Stimulated activated CD4-positive, alpha-beta T cell treated with anti-CD3 and anti-CD28 coated beads, Interleukin-4, amount 100 ng/mL, for 4 hours (primary cell): ENCODE measurements around the gene GCSAML.
"Not testable (repeated sequence)": the region's sequence is repeated elsewhere in the genome, so short reads cannot be mapped to it uniquely, and the experiment has no call there.

Source experiments
- DNase-seq, 2 experiments: peaks; one replicate each; pipeline ENCODE4 v3.0.0-alpha.2; 2020

GCSAML gene

GRCh38 chr1:247548769-247549182 is at the start of gene GCSAML:
TSS of gene GCSAML (plus strand) at chr1:247549134. CDS start at chr1:247549192, 58 bp downstream.
- DNase-seq: peak in 1 of 2 experiments; percentile 5

- no peak for DNase-seq
Measured at GRCh38 chr1:247500865-247501264, 48.1 kb upstream of the GCSAML start.

GRCh38 chr1:247506831-247507230 is 42.1 kb upstream of the GCSAML start:
- DNase-seq: no peak

- peak; percentile 8 to 13 for DNase-seq
Measured at GRCh38 chr1:247517795-247518612, 30.9 kb upstream of the GCSAML start.

- no peak for DNase-seq
Measured at GRCh38 chr1:247518613-247518891, 30.4 kb upstream of the GCSAML start.

GRCh38 chr1:247521886-247522285 is 27.0 kb upstream of the GCSAML start:
- not testable (repeated sequence) for DNase-seq

GRCh38 chr1:247528812-247529474 is 20.0 kb upstream of the GCSAML start:
- DNase-seq: no peak

- no peak for DNase-seq
Measured at GRCh38 chr1:247529771-247530355, 19.1 kb upstream of the GCSAML start.

GRCh38 chr1:247530785-247531184 is 18.1 kb upstream of the GCSAML start:
- DNase-seq: no peak

GRCh38 chr1:247531937-247532336 is 17.0 kb upstream of the GCSAML start:
- DNase-seq: no peak

GRCh38 chr1:247535402-247535801 is 13.5 kb upstream of the GCSAML start:
- DNase-seq: no peak

GRCh38 chr1:247536340-247536739 is 12.6 kb upstream of the GCSAML start, which contains the start of gene OR2C3:
TSS of gene OR2C3 (minus strand) at chr1:247536440. CDS start at chr1:247532511, 3,929 bp downstream.
- no peak for DNase-seq

- no peak for DNase-seq
Measured at GRCh38 chr1:247538561-247538960, 10.4 kb upstream of the GCSAML start.

GRCh38 chr1:247539215-247539614 is 9.7 kb upstream of the GCSAML start:
- DNase-seq: no peak

- DNase-seq: no peak
Measured at GRCh38 chr1:247540581-247540980, 8.4 kb upstream of the GCSAML start.

- no peak for DNase-seq
Measured at GRCh38 chr1:247542811-247543210, 6.1 kb upstream of the GCSAML start.

GRCh38 chr1:247548092-247548491 is 842 bp upstream of the GCSAML start:
- DNase-seq: no peak

GRCh38 chr1:247551721-247552120 is 2.8 kb downstream of the GCSAML start:
- no peak for DNase-seq

GRCh38 chr1:247552231-247552630 is 3.3 kb downstream of the GCSAML start:
- no peak for DNase-seq

- no peak for DNase-seq
Measured at GRCh38 chr1:247557926-247558674, 9.2 kb downstream of the GCSAML start.

GRCh38 chr1:247561711-247562110 is 12.8 kb downstream of the GCSAML start:
- DNase-seq: no peak

- no peak for DNase-seq
Measured at GRCh38 chr1:247562198-247562597, 13.3 kb downstream of the GCSAML start.

GRCh38 chr1:247574236-247574635 is 25.3 kb downstream of the GCSAML start:
- no peak for DNase-seq
